ENCODE results near the gene TMEM259.

Gene TMEM259

DNA sequence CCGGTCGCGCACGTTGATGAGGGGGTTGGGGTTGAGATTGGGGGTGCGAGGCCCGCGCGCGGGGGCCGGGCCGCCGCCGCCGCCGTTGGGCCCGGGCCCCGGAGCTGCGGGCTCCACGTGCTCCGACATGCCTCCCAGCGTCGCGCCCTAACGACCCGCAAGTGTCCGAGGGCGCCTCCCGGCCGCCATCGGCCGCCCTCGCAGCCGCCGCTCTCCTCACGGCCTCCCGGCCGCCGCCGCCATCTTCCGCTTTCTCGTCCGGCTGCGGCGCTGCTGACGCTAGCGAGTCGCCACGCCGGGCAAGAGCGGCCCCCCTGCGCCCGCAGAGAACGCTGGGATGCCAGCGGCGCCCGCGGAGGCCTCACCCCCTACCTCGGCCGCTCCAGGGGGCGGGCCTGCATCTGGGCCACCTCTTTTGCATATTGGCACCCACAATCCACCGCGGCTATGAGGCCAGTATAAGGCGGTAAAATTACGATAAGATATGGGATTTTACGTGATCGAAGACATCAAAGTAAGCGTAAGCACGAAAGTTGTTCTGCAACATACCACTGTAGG, at the start of gene TMEM259:
Gene TMEM259 (minus strand): TSS at position 256 of the 558 bp plus-strand sequence. CDS start 127 bp downstream, at position 129.
- peak within 1 kb of the TSS; percentile 86 to 92 for H3K27ac ChIP-seq (ENCODE audit: low read depth in 2 of 2, low read length in 2 of 2)
- no peaks in the 10 kb centered on the region for H3K27me3 ChIP-seq (ENCODE audit: control insufficient read depth in 2 of 2, insufficient read depth in 2 of 2, low read length in 2 of 2)
- H3K4me1 ChIP-seq (ENCODE audit: control insufficient read depth in 2 of 2, insufficient read depth in 2 of 2, low read length in 2 of 2), result peaks cover 41 to 47% of the 10 kb centered on the region in 2 donors
- peak within 1 kb of the TSS; percentile 85 to 96 for H3K9ac ChIP-seq (ENCODE audit: low read depth in 1 of 2, low read length in 2 of 2)
- peaks cover 3 to 4% of the 10 kb centered on the region in 2 donors for H3K36me3 ChIP-seq (ENCODE audit: control insufficient read depth in 2 of 2, insufficient read depth in 2 of 2, low read length in 2 of 2)
- H3K4me3 ChIP-seq (ENCODE audit: low read length in 2 of 2), result peak within 1 kb of the TSS; percentile 89 to 96
- H3K9me3 ChIP-seq (ENCODE audit: control insufficient read depth in 2 of 2, low read length in 2 of 2), result no peaks in the 10 kb centered on the region

DNA sequence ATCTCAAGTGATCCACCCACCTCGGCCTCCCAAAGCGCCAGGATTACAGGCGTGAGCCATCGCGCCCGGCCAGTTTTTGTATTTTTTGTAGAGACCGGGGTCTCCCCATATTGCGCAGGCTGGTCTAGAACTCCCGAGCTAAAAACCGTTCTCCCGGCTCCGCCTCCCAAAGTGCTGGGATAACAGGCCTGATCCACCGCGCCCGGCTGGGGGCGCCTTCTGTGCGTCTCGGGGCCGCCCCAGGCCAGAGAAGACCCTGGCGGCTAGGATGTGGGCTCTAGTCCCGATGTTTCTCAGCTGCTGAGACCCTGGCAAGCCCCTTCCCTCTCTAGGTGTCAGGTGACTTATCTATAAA, 49.6 kb upstream of the TMEM259 start:
- no peak overlapping the region for H3K4me3 ChIP-seq (ENCODE audit: low read length in 2 of 2)
- no peak overlapping the region for H3K27ac ChIP-seq (ENCODE audit: low read depth in 2 of 2, low read length in 2 of 2)
- H3K27me3 ChIP-seq (ENCODE audit: control insufficient read depth in 2 of 2, insufficient read depth in 2 of 2, low read length in 2 of 2), result peaks cover 5 to 41% of the 10 kb centered on the region in 2 donors

DNA sequence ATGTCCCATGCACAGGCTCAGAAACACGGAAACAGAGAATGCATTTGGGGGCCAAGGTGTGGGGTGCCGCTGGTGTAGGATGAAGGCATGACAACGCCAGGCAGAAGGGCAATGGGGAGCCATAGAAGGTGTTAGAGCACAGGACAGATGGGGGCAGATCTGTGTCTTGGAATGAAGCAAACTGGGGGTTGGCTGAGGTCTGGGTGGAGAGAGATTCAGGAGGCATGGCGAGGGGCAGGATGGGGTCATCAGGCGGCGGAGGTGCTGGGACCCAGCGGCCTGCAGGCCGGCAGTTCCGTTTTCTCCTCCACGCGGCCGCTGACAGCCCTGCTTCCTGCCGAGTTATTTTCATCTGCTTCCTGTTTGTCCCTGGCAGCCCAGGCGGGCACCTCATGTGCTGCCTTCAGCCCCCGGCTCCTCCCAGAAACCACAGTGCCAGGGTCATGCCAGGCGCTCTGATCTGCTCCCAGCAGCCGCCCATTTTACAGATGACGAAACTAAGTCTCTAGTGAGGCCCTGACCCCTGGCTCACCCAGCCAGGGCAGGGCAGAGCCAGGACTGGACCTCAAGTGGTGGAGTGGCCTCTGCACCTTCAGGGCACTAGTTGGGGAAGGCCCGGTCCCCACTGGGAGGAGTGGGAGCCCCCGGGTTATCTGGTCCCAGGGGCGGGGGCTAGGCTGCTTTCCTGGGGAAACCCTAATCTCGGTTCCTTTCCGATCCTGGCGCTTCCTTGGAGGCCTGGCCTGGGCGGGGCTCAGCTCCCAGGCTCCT, 48.3 kb upstream of the TMEM259 start:
- Histone ChIP-seq H3K9me3 (ENCODE audit: control insufficient read depth in 2 of 2, low read length in 2 of 2) (no peaks in the 10 kb centered on the region), H3K27me3 (ENCODE audit: control insufficient read depth in 2 of 2, insufficient read depth in 2 of 2, low read length in 2 of 2) (peaks cover 5 to 41% of the 10 kb centered on the region in 2 donors), H3K27ac (ENCODE audit: low read depth in 2 of 2, low read length in 2 of 2) (peak overlapping the region; percentile 38 to 80), H3K4me3 (ENCODE audit: low read length in 2 of 2) (peak overlapping the region; percentile 31 to 70), H3K9ac (ENCODE audit: low read depth in 1 of 2, low read length in 2 of 2) (peak overlapping the region; percentile 37 to 47), H3K4me1 (ENCODE audit: control insufficient read depth in 2 of 2, insufficient read depth in 2 of 2, low read length in 2 of 2) (peaks cover 30 to 41% of the 10 kb centered on the region in 2 donors), H3K36me3 (ENCODE audit: control insufficient read depth in 2 of 2, insufficient read depth in 2 of 2, low read length in 2 of 2) (no peaks in the 10 kb centered on the region)

More for the DNA sequence above, 49.6 kb upstream of the TMEM259 start:
- Histone ChIP-seq H3K36me3 (ENCODE audit: control insufficient read depth in 2 of 2, insufficient read depth in 2 of 2, low read length in 2 of 2) (no peaks in the 10 kb centered on the region), H3K9ac (ENCODE audit: low read depth in 1 of 2, low read length in 2 of 2) (no peak overlapping the region), H3K9me3 (ENCODE audit: control insufficient read depth in 2 of 2, low read length in 2 of 2) (no peaks in the 10 kb centered on the region), H3K4me1 (ENCODE audit: control insufficient read depth in 2 of 2, insufficient read depth in 2 of 2, low read length in 2 of 2) (peaks cover 25 to 38% of the 10 kb centered on the region in 2 donors)

DNA sequence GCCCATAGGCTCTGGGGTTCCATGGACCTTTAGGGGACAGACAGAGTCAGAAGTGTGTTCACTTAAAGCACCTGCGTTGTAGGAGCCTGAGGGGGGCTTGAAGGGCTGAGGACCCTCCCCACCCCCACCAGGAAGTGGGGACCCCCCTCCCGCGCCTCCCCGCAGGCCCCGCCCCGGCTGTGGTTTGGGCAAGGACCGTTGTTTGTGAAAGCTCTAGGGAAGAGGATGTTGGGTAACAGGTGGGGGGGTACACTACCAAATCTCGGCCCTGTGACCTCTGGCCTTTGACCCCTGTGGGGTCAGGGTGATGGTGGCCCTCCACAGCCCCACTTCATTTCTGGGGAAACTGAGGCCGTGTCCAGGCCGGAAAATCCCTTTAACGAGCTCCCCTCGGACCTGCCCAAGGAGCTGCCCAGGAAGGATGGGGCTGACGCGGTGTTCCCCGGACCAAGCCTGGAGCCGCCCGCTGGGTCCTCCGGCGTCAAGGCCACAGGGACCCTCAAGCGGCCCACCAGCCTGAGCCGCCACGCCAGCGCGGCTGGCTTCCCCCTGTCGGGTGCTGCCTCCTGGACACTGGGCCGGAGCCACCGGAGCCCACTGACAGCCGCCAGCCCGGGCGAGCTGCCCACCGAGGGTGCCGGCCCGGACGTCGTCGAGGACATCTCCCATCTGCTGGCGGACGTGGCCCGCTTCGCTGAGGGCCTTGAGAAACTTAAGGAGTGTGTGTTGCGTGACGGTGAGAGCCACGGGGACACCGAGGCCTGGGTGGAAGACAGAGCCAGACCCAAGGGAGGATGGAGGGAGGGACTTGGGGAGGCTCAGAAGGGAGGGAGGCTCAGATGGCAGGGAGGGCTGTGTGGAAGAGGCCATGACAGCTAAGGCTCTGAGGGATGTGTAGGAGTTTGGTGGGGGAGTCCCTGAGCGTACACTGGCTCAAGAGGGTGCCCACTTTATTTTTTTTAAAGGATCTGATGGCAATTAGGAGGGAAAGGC, 47.4 kb upstream of the TMEM259 start:
- H3K27me3 ChIP-seq (ENCODE audit: control insufficient read depth in 2 of 2, insufficient read depth in 2 of 2, low read length in 2 of 2), result peaks cover 5 to 38% of the 10 kb centered on the region in 2 donors
- H3K9ac ChIP-seq (ENCODE audit: low read depth in 1 of 2, low read length in 2 of 2), result peak overlapping the region; percentile 37 to 47
- H3K36me3 ChIP-seq (ENCODE audit: control insufficient read depth in 2 of 2, insufficient read depth in 2 of 2, low read length in 2 of 2), result no peaks in the 10 kb centered on the region
- peak overlapping the region; percentile 53 to 70 for H3K4me3 ChIP-seq (ENCODE audit: low read length in 2 of 2)
- H3K27ac ChIP-seq (ENCODE audit: low read depth in 2 of 2, low read length in 2 of 2), result peak overlapping the region; percentile 38 to 80
- H3K4me1 ChIP-seq (ENCODE audit: control insufficient read depth in 2 of 2, insufficient read depth in 2 of 2, low read length in 2 of 2), result peaks cover 32 to 39% of the 10 kb centered on the region in 2 donors
- no peaks in the 10 kb centered on the region for H3K9me3 ChIP-seq (ENCODE audit: control insufficient read depth in 2 of 2, low read length in 2 of 2)

- Histone ChIP-seq H3K36me3 (ENCODE audit: control insufficient read depth in 2 of 2, insufficient read depth in 2 of 2, low read length in 2 of 2) (no peaks in the 10 kb centered on the region), H3K4me1 (ENCODE audit: control insufficient read depth in 2 of 2, insufficient read depth in 2 of 2, low read length in 2 of 2) (peaks cover 30 to 39% of the 10 kb centered on the region in 2 donors), H3K9me3 (ENCODE audit: control insufficient read depth in 2 of 2, low read length in 2 of 2) (no peaks in the 10 kb centered on the region), H3K27ac (ENCODE audit: low read depth in 2 of 2, low read length in 2 of 2) (peak overlapping the region; percentile 38 to 80), H3K27me3 (ENCODE audit: control insufficient read depth in 2 of 2, insufficient read depth in 2 of 2, low read length in 2 of 2) (peaks cover 5 to 38% of the 10 kb centered on the region in 2 donors), H3K9ac (ENCODE audit: low read depth in 1 of 2, low read length in 2 of 2) (peak overlapping the region; percentile 47 to 55), H3K4me3 (ENCODE audit: low read length in 2 of 2) (peak overlapping the region; percentile 44 to 53)
Observed at GRCh38 chr19:1067341-1067957, 46.5 kb upstream of the TMEM259 start.

GRCh38 chr19:1066748-1067340, 45.9 kb upstream of the TMEM259 start, which contains the start of gene ARHGAP45:
TSS of gene ARHGAP45 (plus strand) at chr19:1067167. CDS start at chr19:1067406, 239 bp downstream.
- H3K9ac ChIP-seq (ENCODE audit: low read depth in 1 of 2, low read length in 2 of 2), result peak within 1 kb of the TSS; percentile 47 to 55
- H3K27me3 ChIP-seq (ENCODE audit: control insufficient read depth in 2 of 2, insufficient read depth in 2 of 2, low read length in 2 of 2), result peaks cover 5 to 34% of the 10 kb centered on the region in 2 donors
- H3K4me3 ChIP-seq (ENCODE audit: low read length in 2 of 2), result peak within 1 kb of the TSS; percentile 53 to 59
- no peaks in the 10 kb centered on the region for H3K36me3 ChIP-seq (ENCODE audit: control insufficient read depth in 2 of 2, insufficient read depth in 2 of 2, low read length in 2 of 2)
- peak within 1 kb of the TSS; percentile 57 to 80 for H3K27ac ChIP-seq (ENCODE audit: low read depth in 2 of 2, low read length in 2 of 2)
- H3K4me1 ChIP-seq (ENCODE audit: control insufficient read depth in 2 of 2, insufficient read depth in 2 of 2, low read length in 2 of 2), result peaks cover 30 to 39% of the 10 kb centered on the region in 2 donors
- no peaks in the 10 kb centered on the region for H3K9me3 ChIP-seq (ENCODE audit: control insufficient read depth in 2 of 2, low read length in 2 of 2)

GRCh38 chr19:1066251-1066747, 45.4 kb upstream of the TMEM259 start:
- Histone ChIP-seq H3K9ac (ENCODE audit: low read depth in 1 of 2, low read length in 2 of 2) (peak overlapping the region in 1 of 2 donors; percentile 55), H3K4me1 (ENCODE audit: control insufficient read depth in 2 of 2, insufficient read depth in 2 of 2, low read length in 2 of 2) (peaks cover 30 to 39% of the 10 kb centered on the region in 2 donors), H3K27ac (ENCODE audit: low read depth in 2 of 2, low read length in 2 of 2) (peak overlapping the region; percentile 57 to 80), H3K4me3 (ENCODE audit: low read length in 2 of 2) (peak overlapping the region; percentile 53 to 59), H3K27me3 (ENCODE audit: control insufficient read depth in 2 of 2, insufficient read depth in 2 of 2, low read length in 2 of 2) (peaks cover 5 to 31% of the 10 kb centered on the region in 2 donors), H3K9me3 (ENCODE audit: control insufficient read depth in 2 of 2, low read length in 2 of 2) (no peaks in the 10 kb centered on the region), H3K36me3 (ENCODE audit: control insufficient read depth in 2 of 2, insufficient read depth in 2 of 2, low read length in 2 of 2) (no peaks in the 10 kb centered on the region)

GRCh38 chr19:1065606-1066109, 44.7 kb upstream of the TMEM259 start:
- Histone ChIP-seq H3K9me3 (ENCODE audit: control insufficient read depth in 2 of 2, low read length in 2 of 2) (no peaks in the 10 kb centered on the region), H3K27ac (ENCODE audit: low read depth in 2 of 2, low read length in 2 of 2) (peak overlapping the region; percentile 40 to 57), H3K36me3 (ENCODE audit: control insufficient read depth in 2 of 2, insufficient read depth in 2 of 2, low read length in 2 of 2) (no peaks in the 10 kb centered on the region), H3K4me1 (ENCODE audit: control insufficient read depth in 2 of 2, insufficient read depth in 2 of 2, low read length in 2 of 2) (peaks cover 30 to 39% of the 10 kb centered on the region in 2 donors), H3K27me3 (ENCODE audit: control insufficient read depth in 2 of 2, insufficient read depth in 2 of 2, low read length in 2 of 2) (peaks cover 5 to 28% of the 10 kb centered on the region in 2 donors), H3K4me3 (ENCODE audit: low read length in 2 of 2) (peak overlapping the region; percentile 26 to 59), H3K9ac (ENCODE audit: low read depth in 1 of 2, low read length in 2 of 2) (peak overlapping the region in 1 of 2 donors; percentile 27)
